ENCODE data around the gene DOP1A.

GRCh38 chr6:83071023-83071422 lies 3.6 kb downstream of the DOP1A start:
- no peak for TF ChIP-seq CTCF (IDR thresholded peaks at IDR 0.05)
- TF ChIP-seq POLR2AphosphoS5 (IDR thresholded peaks at IDR 0.05) = no peak
